Activated T-helper 2 cell treated with anti-CD3 and anti-CD28 coated beads, Interferon-gamma antibody, Interleukin-2, Interleukin-4, amounts not matched to agents 10 μg/mL and 5 μg/mL and 100 μg/mL, durations not matched to agents 14 hours and 24 hours and 36 hours (primary cell): ENCODE results near the gene RNU6-1. TPM values are rescaled to one million over a fixed set of nuclear protein-coding genes. Genes with fewer than 3 reads are reported as not detected.

ENCODE experiments used
- DNase-seq: peaks from one replicate; pipeline ENCODE4 v3.0.0; 2021; ENCODE audit warnings: low spot score
- H3K27ac Mint-ChIP-seq: one replicate; pipeline ENCODE4 v1.8.0; 2021; ENCODE audit warnings: mixed read lengths
- H3K27me3 Mint-ChIP-seq: one replicate; pipeline ENCODE4 v1.8.0; 2021; ENCODE audit warnings: low read depth, mixed read lengths
- H3K36me3 Mint-ChIP-seq: one replicate; pipeline ENCODE4 v1.8.0; 2021; ENCODE audit warnings: low read depth, mixed read lengths
- H3K4me1 Mint-ChIP-seq: one replicate; pipeline ENCODE4 v1.8.0; 2021; ENCODE audit warnings: low read depth, mixed read lengths
- H3K4me3 Mint-ChIP-seq: one replicate; pipeline ENCODE4 v1.8.0; 2021; ENCODE audit warnings: low read depth, mild to moderate bottlenecking, moderate library complexity, mixed read lengths
- H3K9me3 Mint-ChIP-seq: one replicate; pipeline ENCODE4 v1.8.0; 2021; ENCODE audit warnings: mixed read lengths
- intact Hi-C: fragments of 100-400 bp; cut with micrococcal nuclease; formaldehyde crosslinking; loops from one replicate; pipeline ENCODE4 v1.15.1; 2023
- total RNA-seq: library from RNA; stranded (reverse); gene quantifications from 2 replicates; pipeline ENCODE4 v1.2.3, GENCODE V29; 2022

The RNU6-1 gene
- total RNA-seq: not detected in 2 replicates

GRCh38 chr15:67839929-67840748 is at the start of gene RNU6-1:
RNU6-1 (minus strand) TSS chr15:67840045.
- H3K4me1 Mint-ChIP-seq: peaks cover 25% of the 10 kb centered on the region
- H3K27me3 Mint-ChIP-seq: peaks cover 35% of the 10 kb centered on the region
- peak within 1 kb of the TSS; percentile 93 for H3K27ac Mint-ChIP-seq
- H3K4me3 Mint-ChIP-seq: peak within 1 kb of the TSS; percentile 86
- DNase-seq: peak; percentile 92
- no peaks in the 10 kb centered on the region for H3K9me3 Mint-ChIP-seq
- intact Hi-C loops: loop anchor here (2.0 to 10.0 kb wide), 7 partner anchors 318 to 1138 kb away; partner anchors contain the start of genes C15orf61, FEM1B, SMAD3 and SMAD6
- H3K36me3 Mint-ChIP-seq: no peaks in the 10 kb centered on the region

GRCh38 chr15:67887776-67888175 is 47.9 kb upstream of the RNU6-1 start:
- Mint-ChIP-seq H3K27ac (no peak overlapping the region), H3K4me3 (no peak overlapping the region), H3K9me3 (peaks cover 11% of the 10 kb centered on the region), H3K27me3 (peaks cover 26% of the 10 kb centered on the region), H3K4me1 (peaks cover 7% of the 10 kb centered on the region), H3K36me3 (no peaks in the 10 kb centered on the region)
- no peak for DNase-seq
- intact Hi-C loops: no loop called here

- Mint-ChIP-seq H3K36me3 (no peaks in the 10 kb centered on the region), H3K4me1 (peaks cover 13% of the 10 kb centered on the region), H3K27me3 (peaks cover 30% of the 10 kb centered on the region), H3K9me3 (peaks cover 11% of the 10 kb centered on the region), H3K27ac (no peak overlapping the region), H3K4me3 (no peak overlapping the region)
- DNase-seq: no peak
- intact Hi-C loops: no loop called here
These were observed 46.0 kb upstream of the RNU6-1 start for GRCh38 chr15:67885861-67886260.

- intact Hi-C loops: no loop called here
- Mint-ChIP-seq H3K4me3 (peak overlapping the region; percentile 56), H3K36me3 (no peaks in the 10 kb centered on the region), H3K27ac (no peak overlapping the region), H3K27me3 (peaks cover 29% of the 10 kb centered on the region), H3K9me3 (peaks cover 10% of the 10 kb centered on the region), H3K4me1 (peaks cover 13% of the 10 kb centered on the region)
- DNase-seq: no peak
These were observed 45.3 kb upstream of the RNU6-1 start for GRCh38 chr15:67885175-67885523.

- H3K36me3 Mint-ChIP-seq: no peaks in the 10 kb centered on the region
- peak; percentile 13 for DNase-seq
- H3K4me3 Mint-ChIP-seq: peak overlapping the region; percentile 56
- no peak overlapping the region for H3K27ac Mint-ChIP-seq
- H3K9me3 Mint-ChIP-seq: peaks cover 5% of the 10 kb centered on the region
- intact Hi-C loops: no loop called here
- peaks cover 9% of the 10 kb centered on the region for H3K4me1 Mint-ChIP-seq
- H3K27me3 Mint-ChIP-seq: peaks cover 27% of the 10 kb centered on the region
These were observed 44.8 kb upstream of the RNU6-1 start for GRCh38 chr15:67884514-67885174.

DNA sequence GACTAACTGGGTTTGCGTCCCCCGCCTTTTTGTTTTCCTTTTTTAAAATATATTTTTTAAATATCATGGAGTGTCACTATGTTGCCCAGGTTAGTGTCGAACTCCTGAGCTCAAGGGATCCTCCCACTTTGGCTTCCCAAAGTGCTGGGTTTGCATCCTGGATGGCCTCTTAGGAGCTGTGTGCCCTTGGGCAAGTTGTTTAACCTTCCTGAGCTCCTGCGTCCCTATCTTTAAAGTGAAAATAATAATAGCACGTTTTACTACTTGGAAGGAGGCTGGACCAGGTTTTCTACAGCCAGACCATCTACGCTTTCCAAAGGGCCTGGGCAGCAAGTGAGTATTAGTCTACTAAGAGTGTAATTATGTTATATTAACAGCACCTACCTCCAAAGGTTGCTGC is 44.2 kb upstream of the RNU6-1 start:
- H3K27me3 Mint-ChIP-seq: peaks cover 24% of the 10 kb centered on the region
- intact Hi-C loops: no loop called here
- no peak overlapping the region for H3K27ac Mint-ChIP-seq
- no peak overlapping the region for H3K4me3 Mint-ChIP-seq
- H3K4me1 Mint-ChIP-seq: peaks cover 8% of the 10 kb centered on the region
- DNase-seq: no peak
- H3K9me3 Mint-ChIP-seq: no peaks in the 10 kb centered on the region
- H3K36me3 Mint-ChIP-seq: no peaks in the 10 kb centered on the region

DNA sequence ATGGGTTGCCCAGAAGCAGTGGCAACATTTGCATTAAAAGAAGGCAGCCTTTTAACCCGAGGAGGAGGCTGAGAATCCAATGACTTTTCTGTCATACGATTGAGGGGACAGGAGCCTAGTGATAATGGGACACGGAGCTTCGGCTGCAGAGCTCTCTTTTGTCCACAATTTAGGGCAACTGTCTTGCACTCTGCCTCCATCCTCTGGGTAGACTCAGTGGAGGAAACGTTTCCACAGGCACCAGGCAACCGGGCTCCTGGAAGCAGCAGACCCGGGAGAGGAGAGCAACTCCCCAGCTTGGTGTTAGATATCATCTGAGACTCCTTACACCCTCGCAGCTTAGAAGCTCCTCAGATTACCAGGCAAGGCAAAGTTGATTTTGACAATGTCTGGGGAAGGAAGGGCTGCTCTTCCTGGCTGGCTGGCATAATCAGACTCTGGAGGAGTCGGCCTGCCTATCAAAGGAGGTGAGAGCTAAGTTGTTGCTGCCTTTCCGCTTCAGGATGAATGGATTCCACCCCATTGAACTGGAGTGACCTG is 43.5 kb upstream of the RNU6-1 start:
- H3K27me3 Mint-ChIP-seq: peaks cover 26% of the 10 kb centered on the region
- H3K9me3 Mint-ChIP-seq: no peaks in the 10 kb centered on the region
- no peak for DNase-seq
- H3K4me1 Mint-ChIP-seq: peaks cover 8% of the 10 kb centered on the region
- H3K27ac Mint-ChIP-seq: no peak overlapping the region
- H3K36me3 Mint-ChIP-seq: no peaks in the 10 kb centered on the region
- intact Hi-C loops: no loop called here
- no peak overlapping the region for H3K4me3 Mint-ChIP-seq

DNA sequence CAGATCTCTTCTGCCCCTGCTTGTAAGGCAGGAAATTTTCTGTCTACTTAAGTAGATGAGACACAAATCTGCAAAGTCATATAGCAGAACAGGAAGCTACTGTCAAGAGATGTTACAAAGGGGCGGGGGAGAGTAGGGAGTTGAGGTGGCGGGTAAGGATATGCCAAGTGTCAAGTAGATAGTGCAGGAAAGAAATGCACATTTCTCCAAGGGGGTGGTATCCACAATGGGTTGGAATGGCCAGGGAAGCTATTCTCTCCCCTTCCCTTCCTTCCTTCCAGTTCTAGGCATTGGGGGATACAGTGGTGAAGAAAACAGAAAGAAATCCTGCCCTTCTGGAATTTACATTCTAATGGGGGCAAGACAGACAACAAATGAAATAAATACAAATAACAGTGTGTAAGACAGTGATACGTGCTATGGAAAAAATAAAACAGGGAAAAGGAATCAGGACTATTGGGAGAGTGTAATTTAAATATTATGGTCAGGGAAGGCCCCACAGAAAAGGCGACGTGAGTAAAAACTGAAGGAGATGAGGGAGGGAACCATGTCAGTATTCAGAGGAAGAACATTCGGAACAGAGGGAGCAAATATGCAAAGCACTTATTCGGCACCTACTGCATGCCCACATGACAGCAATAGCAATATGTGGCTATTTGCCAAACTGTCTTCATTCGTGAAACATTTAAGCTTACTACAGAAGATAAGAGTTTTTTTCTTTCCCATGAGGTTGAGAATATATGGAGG is 42.8 kb upstream of the RNU6-1 start:
- DNase-seq: no peak
- Mint-ChIP-seq H3K9me3 (no peaks in the 10 kb centered on the region), H3K27ac (no peak overlapping the region), H3K4me1 (peaks cover 8% of the 10 kb centered on the region), H3K27me3 (peaks cover 26% of the 10 kb centered on the region), H3K4me3 (no peak overlapping the region), H3K36me3 (no peaks in the 10 kb centered on the region)
- intact Hi-C loops: no loop called here

GRCh38 chr15:67880651-67881182 is 40.9 kb upstream of the RNU6-1 start:
- no peaks in the 10 kb centered on the region for H3K36me3 Mint-ChIP-seq
- no peaks in the 10 kb centered on the region for H3K9me3 Mint-ChIP-seq
- H3K4me3 Mint-ChIP-seq: no peak overlapping the region
- H3K4me1 Mint-ChIP-seq: peaks cover 8% of the 10 kb centered on the region
- H3K27ac Mint-ChIP-seq: no peak overlapping the region
- H3K27me3 Mint-ChIP-seq: peaks cover 24% of the 10 kb centered on the region
- intact Hi-C loops: no loop called here
- DNase-seq: no peak

- Mint-ChIP-seq H3K4me3 (no peak overlapping the region), H3K36me3 (no peaks in the 10 kb centered on the region), H3K27ac (no peak overlapping the region), H3K4me1 (peaks cover 6% of the 10 kb centered on the region), H3K9me3 (no peaks in the 10 kb centered on the region), H3K27me3 (peaks cover 19% of the 10 kb centered on the region)
- DNase-seq: no peak
- intact Hi-C loops: no loop called here
These were observed 39.7 kb upstream of the RNU6-1 start for GRCh38 chr15:67879440-67880129.

- Mint-ChIP-seq H3K4me3 (no peak overlapping the region), H3K36me3 (no peaks in the 10 kb centered on the region), H3K9me3 (peaks cover 3% of the 10 kb centered on the region), H3K27ac (no peak overlapping the region), H3K4me1 (peaks cover 6% of the 10 kb centered on the region), H3K27me3 (peaks cover 27% of the 10 kb centered on the region)
- intact Hi-C loops: no loop called here
- no peak for DNase-seq
These were observed 38.9 kb upstream of the RNU6-1 start for GRCh38 chr15:67878712-67879206.

GRCh38 chr15:67873777-67874176 is 33.9 kb upstream of the RNU6-1 start:
- Mint-ChIP-seq H3K4me1 (no peaks in the 10 kb centered on the region), H3K27ac (no peak overlapping the region), H3K4me3 (no peak overlapping the region), H3K36me3 (peaks cover 2% of the 10 kb centered on the region), H3K27me3 (peaks cover 30% of the 10 kb centered on the region), H3K9me3 (peaks cover 15% of the 10 kb centered on the region)
- DNase-seq: no peak
- intact Hi-C loops: no loop called here
